ENCODE data around the gene MAP2K5.

MAP2K5 gene

DNA sequence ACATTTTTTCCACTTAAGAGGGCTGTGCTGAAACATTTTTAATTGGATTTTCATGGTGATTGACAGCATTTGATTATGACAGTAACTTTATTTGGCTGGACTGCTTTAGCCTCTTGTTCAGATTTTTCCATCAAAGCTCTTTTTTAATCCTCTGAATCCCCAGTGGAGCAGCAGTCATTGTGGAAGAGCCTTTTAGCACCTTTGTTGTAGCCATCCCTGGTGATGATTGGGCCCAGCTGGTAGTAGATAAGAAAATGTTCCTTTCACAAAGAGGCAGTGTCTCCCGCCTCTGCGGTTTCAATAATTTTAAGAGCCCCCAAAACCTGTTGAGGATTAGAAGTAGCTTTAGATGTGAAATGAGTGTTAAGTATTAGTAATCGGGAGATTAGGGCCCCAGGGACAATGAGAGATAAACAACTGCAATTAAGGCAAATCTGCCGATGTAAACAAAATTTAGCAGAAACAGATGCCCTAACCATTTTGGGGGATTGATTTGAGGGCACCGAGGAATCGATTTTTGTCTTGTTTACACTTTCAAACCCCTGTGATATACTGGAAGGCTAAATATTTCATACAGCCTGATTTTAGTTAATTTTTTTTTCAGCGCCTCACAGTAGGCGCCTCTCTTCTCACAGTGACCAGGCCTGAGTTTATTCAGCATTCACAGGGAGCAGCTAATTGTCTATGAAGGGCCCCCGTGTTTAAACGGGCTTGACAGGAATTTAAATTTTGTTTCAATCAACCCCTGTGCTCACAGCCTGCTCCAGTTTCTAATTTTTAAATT is 239.6 kb downstream of the MAP2K5 start:
- DNase-seq (ENCODE audit: extremely low spot score), result no peak
- ChIA-PET POLR2A (no interaction called here), CTCF (interaction anchor here (1.6 kb wide), 2 partner anchors 48 to 56 kb away, joined by 3 to 6 read pairs; no protein-coding TSS in a partner anchor)
- no peak for TF ChIP-seq CTCF (IDR thresholded peaks at IDR 0.05; ENCODE audit: control extremely low read depth, extremely low read depth, low read depth, missing control alignments)

DNA sequence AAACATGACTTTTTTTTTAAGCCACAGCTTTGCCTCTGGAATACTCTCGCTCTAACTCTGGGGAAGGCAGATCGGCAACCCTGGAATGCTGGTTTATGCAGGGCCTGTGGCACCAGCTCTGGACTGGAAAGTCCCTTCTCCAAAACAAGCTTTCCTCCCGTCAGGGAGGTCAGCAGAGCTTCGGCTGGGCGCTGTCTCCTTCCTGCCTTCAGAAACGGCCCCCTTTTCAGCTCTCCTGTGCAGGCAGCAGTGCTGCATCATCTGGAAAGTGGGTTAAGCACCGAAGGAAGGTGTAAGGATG is 240.1 kb downstream of the MAP2K5 start:
- DNase-seq (ENCODE audit: extremely low spot score), result no peak
- ChIA-PET CTCF (interaction anchor here (1.3 to 2.9 kb wide), 4 partner anchors 49 to 240 kb away, joined by 3 to 8 read pairs (median 4); partner anchors contain the start of gene MAP2K5), POLR2A (no interaction called here)

DNA sequence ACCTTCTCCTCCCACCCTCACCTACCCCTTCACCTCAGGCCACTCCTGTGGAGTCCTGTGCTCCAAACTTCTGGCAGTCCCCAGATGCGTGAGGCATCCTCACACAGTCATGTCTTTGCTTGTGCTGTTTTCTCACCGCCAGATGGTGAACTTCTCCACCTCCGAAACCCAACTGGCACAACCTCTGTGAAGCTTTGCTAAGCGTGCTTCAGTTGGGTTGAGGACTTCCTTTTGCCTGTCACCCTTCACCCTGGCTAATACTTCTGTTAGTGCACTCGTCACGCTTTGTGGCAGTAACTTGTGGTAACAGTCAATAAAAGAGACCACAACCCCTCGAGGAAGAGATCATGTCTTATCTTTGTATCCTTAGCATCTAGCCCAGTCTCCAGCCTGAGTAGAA is 240.8 kb downstream of the MAP2K5 start:
- peak; percentile 42 for DNase-seq (ENCODE audit: extremely low spot score)
- ChIA-PET CTCF (interaction anchor here (1.1 to 2.9 kb wide), 7 partner anchors 10 to 241 kb away, joined by 3 to 8 read pairs (median 3); partner anchors contain the start of gene MAP2K5), POLR2A (no interaction called here)
- TF ChIP-seq CTCF (IDR thresholded peaks at IDR 0.05; ENCODE audit: control extremely low read depth, extremely low read depth, low read depth, missing control alignments), result no peak

More for the DNA sequence above, 240.1 kb downstream of the MAP2K5 start:
- TF ChIP-seq CTCF (IDR thresholded peaks at IDR 0.05; ENCODE audit: control extremely low read depth, extremely low read depth, low read depth, missing control alignments), result no peak

DNA sequence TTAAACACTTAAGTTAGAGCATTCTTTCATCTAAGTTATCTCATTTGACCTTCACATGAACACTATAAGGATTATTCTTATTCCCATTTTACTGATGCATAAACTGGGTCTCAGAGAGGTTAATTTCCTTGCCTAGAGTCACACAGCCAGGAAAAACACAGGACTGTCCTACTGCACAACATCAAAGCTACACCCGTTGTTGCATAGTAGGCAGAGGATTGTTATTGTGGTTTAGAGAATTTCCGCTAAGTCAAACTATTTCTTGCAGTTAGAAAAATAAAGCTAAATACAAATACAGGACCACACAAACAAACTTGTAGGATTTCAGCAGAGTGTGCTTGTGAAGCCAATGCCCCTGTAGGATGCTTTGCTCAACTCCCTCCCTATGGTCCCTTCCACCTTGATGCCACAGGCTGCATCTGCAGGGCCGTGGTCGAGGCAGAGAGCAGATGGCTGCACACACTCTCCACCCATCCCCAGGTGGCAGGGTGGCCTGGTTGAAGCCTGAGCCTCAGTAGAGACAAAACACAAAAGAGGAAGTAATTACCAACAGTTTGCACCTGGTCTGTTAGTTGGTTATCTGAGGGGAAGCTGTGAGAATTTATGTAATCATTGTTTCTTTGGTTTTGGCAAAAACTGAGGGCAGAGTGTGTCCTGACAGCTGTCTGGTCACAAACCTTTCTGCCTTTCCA is 241.7 kb downstream of the MAP2K5 start:
- peak; percentile 73 for DNase-seq (ENCODE audit: extremely low spot score)
- ChIA-PET POLR2A (no interaction called here), CTCF (interaction anchor here (0.9 to 2.9 kb wide), 6 partner anchors 9 to 51 kb away, joined by 3 to 8 read pairs (median 4); no protein-coding TSS in a partner anchor)
- no peak for TF ChIP-seq CTCF (IDR thresholded peaks at IDR 0.05; ENCODE audit: control extremely low read depth, extremely low read depth, low read depth, missing control alignments)

DNA sequence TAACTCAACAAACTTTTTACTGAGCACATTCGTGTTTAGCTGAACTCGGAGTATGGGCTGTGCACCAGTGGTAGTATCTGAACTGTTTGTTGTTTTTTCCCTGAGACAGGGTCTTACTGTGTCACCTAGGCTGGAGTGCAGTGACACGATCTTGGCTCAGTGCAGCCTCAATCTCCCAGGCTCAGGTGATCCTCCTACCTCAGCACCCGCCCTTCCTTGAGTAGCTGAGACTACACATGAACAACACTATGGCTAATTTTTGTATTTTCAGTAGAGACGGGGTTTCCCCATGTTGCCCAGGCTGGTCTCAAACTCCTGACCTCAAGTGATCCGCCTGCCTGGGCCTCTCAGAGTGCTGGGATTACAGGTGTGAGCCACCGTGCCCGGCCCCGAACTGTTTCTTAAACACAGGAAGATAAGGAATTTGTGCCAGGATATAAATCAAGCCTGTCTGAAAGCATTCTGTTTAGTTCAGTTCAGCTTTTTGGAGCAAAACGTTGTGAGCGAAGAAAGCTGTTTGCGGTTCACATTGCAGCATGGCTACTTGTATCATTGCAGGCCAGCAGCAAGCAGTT is 242.4 kb downstream of the MAP2K5 start:
- DNase-seq (ENCODE audit: extremely low spot score), result no peak
- no peak for TF ChIP-seq CTCF (IDR thresholded peaks at IDR 0.05; ENCODE audit: control extremely low read depth, extremely low read depth, low read depth, missing control alignments)
- CTCF ChIA-PET, result interaction anchor here (0.9 to 2.9 kb wide), 5 partner anchors 12 to 226 kb away, joined by 3 to 8 read pairs (median 3); no protein-coding TSS in a partner anchor
- POLR2A ChIA-PET, result no interaction called here

DNA sequence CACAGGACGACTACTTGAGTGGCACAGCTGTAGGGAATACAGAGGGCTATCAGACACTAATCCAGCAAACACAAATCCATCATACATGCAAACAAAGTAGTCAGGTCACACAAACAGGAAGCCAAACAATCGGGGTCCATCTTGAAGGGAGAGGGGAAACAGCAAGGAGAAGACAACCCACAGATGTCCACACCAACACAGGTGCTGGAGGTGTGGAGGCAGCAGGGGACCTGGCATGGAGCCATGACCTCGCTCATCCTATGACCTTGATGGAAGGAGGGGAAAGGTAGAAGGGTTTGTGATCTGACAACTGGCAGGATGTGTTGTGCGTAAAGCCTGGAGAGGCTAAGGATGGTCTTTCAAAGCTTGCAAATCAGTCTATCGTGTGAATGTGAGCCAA is 242.9 kb downstream of the MAP2K5 start:
- no peak for DNase-seq (ENCODE audit: extremely low spot score)
- CTCF ChIA-PET, result interaction anchor here (0.9 to 2.9 kb wide), 3 partner anchors 13 to 226 kb away, joined by 3 to 8 read pairs (median 6); no protein-coding TSS in a partner anchor
- POLR2A ChIA-PET, result no interaction called here
- no peak for TF ChIP-seq CTCF (IDR thresholded peaks at IDR 0.05; ENCODE audit: control extremely low read depth, extremely low read depth, low read depth, missing control alignments)
